K562 (cell line): ENCODE measurements around the gene SMC6. TPM values are rescaled to one million over a fixed set of nuclear protein-coding genes. Genes with fewer than 3 reads are reported as not detected.

Experiments used
- CCAR2 ChIP-seq: fragments of 200-400 bp; formaldehyde crosslinking; IDR thresholded peaks from 2 replicates; pipeline ENCODE4 v1.6.1; 2017; ENCODE audit warnings: mild to moderate bottlenecking, low read depth, low read length
- CLOCK ChIP-seq: fragments of 250-450 bp; sonication (Bioruptor Pico); IDR thresholded peaks from 2 replicates; pipeline ENCODE4 v1.4.0; 2020; ENCODE audit warnings: mild to moderate bottlenecking, moderate library complexity, borderline replicate concordance
- KDM1A ChIP-seq, 2 experiments: fragments of 450-650 bp; IDR thresholded peaks; 2 replicates each; pipeline ENCODE4 v1.6.1; 2016; ENCODE audit warnings: mild to moderate bottlenecking in 2 of 2
- NCOA2 ChIP-seq, 2 experiments: fragments of 450-650 bp; IDR thresholded peaks; 2 replicates each; pipeline ENCODE4 v1.6.1; 2018; ENCODE audit warnings: mild to moderate bottlenecking in 2 of 2, moderate library complexity in 1 of 2; ENCODE audit not compliant: partially characterized antibody in 2 of 2
- NR4A1 ChIP-seq, 2 experiments: fragments of 250-450 bp in 1 of 2; fragments of 450-650 bp in 1 of 2; sonication (Bioruptor Pico) in 1 of 2; IDR thresholded peaks; 2 replicates each; pipeline versions ENCODE4 v1.4.0 to v1.6.1; 2016 to 2020; ENCODE audit warnings: mild to moderate bottlenecking in 2 of 2, missing compliant biosample characterization in 1 of 2, missing genetic modification characterization in 1 of 2, moderate library complexity in 1 of 2
- RFX7 ChIP-seq: fragments of 250-450 bp; sonication (Bioruptor Pico); IDR thresholded peaks from 2 replicates; pipeline ENCODE4 v1.5.1; 2021; ENCODE audit warnings: mild to moderate bottlenecking
- SMARCA4 ChIP-seq: fragments of 450-650 bp; IDR thresholded peaks from 2 replicates; pipeline ENCODE4 v1.6.1; 2016
- SPI1 ChIP-seq: IDR thresholded peaks from 2 replicates; pipeline ENCODE4 v1.6.1; 2011; ENCODE audit warnings: low read depth, low read length, control low read depth, borderline replicate concordance
- ZNF232 ChIP-seq: sonication (generic); formaldehyde crosslinking; IDR thresholded peaks from 2 replicates; pipeline ENCODE4 v1.8.0; 2022; ENCODE audit warnings: mild to moderate bottlenecking, missing genetic modification reagents
- ZNF589 ChIP-seq: fragments of 200-800 bp; sonication (Bioruptor generic); IDR thresholded peaks from 2 replicates; pipeline ENCODE4 v1.6.1; 2016; ENCODE audit warnings: low read depth, missing genetic modification characterization, missing compliant biosample characterization
- polyA plus RNA-seq, 8 experiments: library from polyadenylated mRNA; depleted of rRNA in 4 of 8; stranded (reverse) in 5 of 8; unstranded in 3 of 8; fragments of >200 nt; fragmentation: Nextera tagmentation in 2 of 8; fragmentation: Illumina TruSeq in 1 of 8; extraction: Ambion mirVana in 2 of 8; extraction: Trizol in 1 of 8; gene quantifications; 2 replicates each; pipeline versions ENCODE4 v1.2.1 to v1.2.3, GENCODE V29; 2011 to 2014; ENCODE audit warnings: inconsistent platforms in 1 of 8, missing spikeins in 1 of 8
- total RNA-seq, 7 experiments: library from RNA; depleted of rRNA in 6 of 7; stranded (reverse); fragments of >200 nt in 6 of 7; fragmentation: Illumina TruSeq in 2 of 7; extraction: Trizol in 2 of 7; gene quantifications; 2 replicates each; pipeline versions ENCODE4 v1.2.1 to v1.2.3, GENCODE V29; 2011 to 2021; ENCODE audit warnings: low replicate concordance in 1 of 7
- TF ChIP-seq, protein P1 (sequence below): sonication (generic); formaldehyde crosslinking; IDR thresholded peaks from 2 replicates; pipeline ENCODE4 v1.8.0; 2022; ENCODE audit warnings: mild to moderate bottlenecking, missing genetic modification reagents

The SMC6 gene
- total and polyA plus RNA-seq, 9 of the 15 experiments (the other 6 are each of a cell fraction or from before 2014, with no cell fraction given), result 14.2 to 75.9 (median 47.7) TPM

DNA sequence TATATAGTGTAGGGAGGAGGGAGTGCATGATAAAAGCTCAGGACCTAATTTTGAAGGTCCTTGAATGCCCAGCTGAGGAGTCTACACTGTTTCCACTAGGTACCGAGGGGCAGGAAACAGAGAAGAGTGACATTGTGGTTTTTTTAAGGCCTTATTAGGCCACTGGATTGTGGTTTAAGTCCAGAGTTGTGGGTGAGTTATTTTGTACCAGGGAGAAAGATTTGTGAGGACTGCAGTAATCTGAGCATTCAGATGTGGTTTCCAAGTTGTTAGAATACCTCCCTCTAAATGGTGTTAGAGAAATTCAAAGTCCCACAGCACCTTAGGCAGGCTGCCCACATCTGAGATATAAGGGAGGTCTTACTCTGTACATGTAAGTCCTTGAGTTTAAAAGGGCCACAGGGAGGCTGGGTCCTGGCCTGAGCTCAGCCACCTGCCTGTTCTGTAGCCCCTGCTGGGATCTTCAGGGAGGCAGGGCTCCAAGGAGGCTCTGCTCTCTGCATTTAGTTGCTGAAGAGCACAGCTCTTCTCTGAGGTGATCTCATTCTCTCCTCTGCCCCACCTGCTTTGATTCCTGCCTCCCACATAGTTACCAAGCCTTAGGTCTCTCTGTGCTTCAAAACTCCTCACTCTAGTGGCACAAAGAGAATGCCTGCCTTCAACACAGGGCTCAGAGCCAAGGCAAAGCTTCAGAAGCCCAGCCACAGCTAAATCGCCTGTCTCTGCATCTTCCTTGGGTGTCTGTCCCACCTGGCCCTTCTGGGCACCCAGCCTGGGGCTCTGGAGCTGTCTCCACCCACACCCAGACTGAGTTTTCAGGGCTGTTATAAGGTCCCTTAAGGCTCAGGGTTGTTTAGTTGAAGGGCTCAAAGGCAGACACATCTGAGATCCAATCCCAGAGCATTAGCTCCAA is 125.0 kb downstream of the SMC6 start (continued):
- TF ChIP-seq, protein P1, sequence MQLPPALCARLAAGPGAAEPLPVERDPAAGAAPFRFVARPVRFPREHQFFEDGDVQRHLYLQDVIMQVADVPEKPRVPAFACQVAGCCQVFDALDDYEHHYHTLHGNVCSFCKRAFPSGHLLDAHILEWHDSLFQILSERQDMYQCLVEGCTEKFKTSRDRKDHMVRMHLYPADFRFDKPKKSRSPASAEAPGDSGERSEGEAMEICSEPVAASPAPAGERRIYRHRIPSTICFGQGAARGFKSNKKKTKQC (CRISPR knock-in tag), result no peak
- TF ChIP-seq RFX7 (no peak), ZNF589 (CRISPR knock-in tag) (no peak), SPI1 (no peak), NCOA2 (IDR thresholded peaks at IDR 0.05; ENCODE audit: partially characterized antibody in 2 of 2) (no peak), KDM1A (IDR thresholded peaks at IDR 0.05) (no peak), NR4A1 (CRISPR knock-in tag; IDR thresholded peaks at IDR 0.05) (no peak), NR4A1 (tag; IDR thresholded peaks at IDR 0.05) (no peak), CCAR2 (no peak), CLOCK (CRISPR knock-in tag) (no peak), ZNF232 (no peak), SMARCA4 (no peak)
